Testis (tissue), 3 donors: ENCODE measurements around the gene ZBTB17. TPM values are rescaled to one million over a fixed set of nuclear protein-coding genes. Genes with fewer than 3 reads are reported as not detected.

Experiments
- DNase-seq: peaks from one replicate; pipeline ENCODE4 v3.0.0-alpha.2; 2019
- H3K27ac ChIP-seq, 2 donors: fragments of 200-600 bp; sonication (generic); one replicate each; pipeline ENCODE4 v1.5.1; 2019
- H3K27me3 ChIP-seq: fragments of 200-600 bp; sonication (generic); one replicate; pipeline ENCODE4 v1.5.1; 2019
- H3K36me3 ChIP-seq: fragments of 200-600 bp; sonication (generic); one replicate; pipeline ENCODE4 v1.5.1; 2017; ENCODE audit warnings: low read depth; ENCODE audit errors: missing control alignments
- H3K4me1 ChIP-seq: fragments of 200-600 bp; sonication (generic); one replicate; pipeline ENCODE4 v1.5.1; 2019
- H3K4me3 ChIP-seq, 2 donors: fragments of 200-600 bp; sonication (generic); one replicate each; pipeline ENCODE4 v1.5.1; 2017 to 2019
- H3K9me3 ChIP-seq: fragments of 200-600 bp; sonication (generic); one replicate; pipeline ENCODE4 v1.5.1; 2017
- CTCF ChIP-seq, 3 experiments: fragments of 450-650 bp in 2 of 3; fragments of 200-600 bp in 1 of 3; sonication (generic) in 1 of 3; IDR thresholded peaks; one replicate each; pipeline ENCODE4 v1.5.1; 2016 to 2019; ENCODE audit warnings: antibody characterized with exemption in 3 of 3, mild to moderate bottlenecking in 2 of 3, moderate library complexity in 1 of 3
- POLR2A ChIP-seq: fragments of 450-650 bp; IDR thresholded peaks from one replicate; pipeline ENCODE4 v1.6.1; 2017; ENCODE audit warnings: antibody characterized with exemption, mild to moderate bottlenecking, moderate library complexity
- WGBS, 2 donors: methylation state at CpG; one replicate each; pipeline ENCODE4 v1.1.5; 2018; 5-methylcytosine and 5-hydroxymethylcytosine counted together
- intact Hi-C: fragments of 100-400 bp; cut with DNase I; formaldehyde crosslinking; loops from one replicate; pipeline ENCODE4 v1.15.1; 2023; ENCODE audit warnings: low total_unique reads
- polyA plus RNA-seq: library from polyadenylated mRNA; stranded (reverse); fragments of 350-450 nt; fragmentation: Illumina TruSeq; extraction: RNeasy Lipid Tissue Mini Kit (QIAGEN cat#74804); gene quantifications from one replicate; pipeline ENCODE4 v1.2.3, GENCODE V29; 2014; ENCODE audit warnings: low read depth, low replicate concordance; ENCODE audit not compliant: insufficient read depth
- total RNA-seq, 2 donors: library from RNA; depleted of rRNA; stranded (reverse); fragments of >200 nt; gene quantifications; one replicate each; pipeline ENCODE4 v1.2.3, GENCODE V29; 2016

The ZBTB17 gene
- total and polyA plus RNA-seq, 3 donors from 2014 or later: 53.6 to 65.8 (median 60.2) TPM

- DNase-seq: peak; percentile 53
- Histone ChIP-seq H3K27ac (peak overlapping the region; percentile 94 to 95), H3K27me3 (no peaks in the 10 kb centered on the region), H3K9me3 (no peaks in the 10 kb centered on the region), H3K4me3 (no peak overlapping the region), H3K4me1 (peaks cover 59% of the 10 kb centered on the region), H3K36me3 (no peaks in the 10 kb centered on the region)
- WGBS, 2 donors: 48 to 60% methylated on average over 15 to 16 of the region's 16 CpGs
- TF ChIP-seq CTCF (IDR thresholded peaks at IDR 0.05): no peak
- TF ChIP-seq POLR2A: no peak
- intact Hi-C loops: no loop called here
These were observed 27.8 kb downstream of the ZBTB17 start for GRCh38 chr1:15948091-15948591.

GRCh38 chr1:15947382-15948090, 28.4 kb downstream of the ZBTB17 start:
- peaks cover 54% of the 10 kb centered on the region for H3K4me1 ChIP-seq
- intact Hi-C loops: no loop called here

GRCh38 chr1:15946571-15947381, 29.1 kb downstream of the ZBTB17 start:
- TF ChIP-seq CTCF (IDR thresholded peaks at IDR 0.05) (no peak), POLR2A (no peak)
- Histone ChIP-seq H3K4me1 (peaks cover 48% of the 10 kb centered on the region), H3K9me3 (no peaks in the 10 kb centered on the region), H3K4me3 (no peak overlapping the region), H3K27ac (no peak overlapping the region), H3K27me3 (no peaks in the 10 kb centered on the region), H3K36me3 (no peaks in the 10 kb centered on the region)
- intact Hi-C loops: no loop called here
- no peak for DNase-seq
- WGBS, 2 donors: 76 to 88% methylated on average over 7 to 18 of the region's 18 CpGs

More at GRCh38 chr1:15947382-15948090, 28.4 kb downstream of the ZBTB17 start:
- H3K27ac ChIP-seq: peak overlapping the region; percentile 94 to 95
- DNase-seq: no peak
- H3K9me3 ChIP-seq: no peaks in the 10 kb centered on the region
- H3K36me3 ChIP-seq: no peaks in the 10 kb centered on the region
- H3K4me3 ChIP-seq: no peak overlapping the region
- TF ChIP-seq POLR2A (no peak), CTCF (IDR thresholded peaks at IDR 0.05) (no peak)
- H3K27me3 ChIP-seq: no peaks in the 10 kb centered on the region
- 85 to 88% methylated on average over 10 of the region's 10 CpGs for WGBS, 2 donors

- H3K4me1 ChIP-seq: peaks cover 40% of the 10 kb centered on the region
- no peaks in the 10 kb centered on the region for H3K9me3 ChIP-seq
- H3K4me3 ChIP-seq: no peak overlapping the region
- H3K27ac ChIP-seq: no peak overlapping the region
- TF ChIP-seq POLR2A: no peak
- no peak for TF ChIP-seq CTCF (IDR thresholded peaks at IDR 0.05)
- no peak for DNase-seq
- no peaks in the 10 kb centered on the region for H3K27me3 ChIP-seq
- H3K36me3 ChIP-seq: no peaks in the 10 kb centered on the region
- WGBS, 2 donors: 94 to 97% methylated on average over 9 to 17 of the region's 17 CpGs
- intact Hi-C loops: no loop called here
These were observed 30.0 kb downstream of the ZBTB17 start for GRCh38 chr1:15945832-15946448.
